Measurements from ENCODE around the gene RNF144A.
"Not testable (repeated sequence)": the region's sequence is repeated elsewhere in the genome, so short reads cannot be mapped to it uniquely, and the experiment has no call there.

The RNF144A gene

GRCh38 chr2:6927186-6927585 is 10.0 kb downstream of the RNF144A start:
- in situ Hi-C loops (cut with MboI; ENCODE audit: low sequenced_read_pairs), result no loop called here

GRCh38 chr2:6927753-6928152 is 10.5 kb downstream of the RNF144A start:
- in situ Hi-C loops (cut with MboI; ENCODE audit: low sequenced_read_pairs), result no loop called here

GRCh38 chr2:6928452-6928851 is 11.2 kb downstream of the RNF144A start:
- in situ Hi-C loops (cut with MboI; ENCODE audit: low sequenced_read_pairs), result no loop called here

GRCh38 chr2:6929196-6929819 is 12.1 kb downstream of the RNF144A start:
- in situ Hi-C loops (cut with MboI; ENCODE audit: low sequenced_read_pairs), result no loop called here

- in situ Hi-C loops (cut with MboI; ENCODE audit: low sequenced_read_pairs), result no loop called here
Observed at GRCh38 chr2:6930923-6931647, 13.9 kb downstream of the RNF144A start.

- in situ Hi-C loops (cut with MboI; ENCODE audit: low sequenced_read_pairs), result no loop called here
Observed at GRCh38 chr2:6931753-6932152, 14.5 kb downstream of the RNF144A start.

- in situ Hi-C loops (cut with MboI; ENCODE audit: low sequenced_read_pairs), result no loop called here
Observed at GRCh38 chr2:6932206-6932605, 15.0 kb downstream of the RNF144A start.

GRCh38 chr2:6932828-6933227 is 15.6 kb downstream of the RNF144A start:
- in situ Hi-C loops (cut with MboI; ENCODE audit: low sequenced_read_pairs), result no loop called here

- in situ Hi-C loops (cut with MboI; ENCODE audit: low sequenced_read_pairs), result no loop called here
Observed at GRCh38 chr2:6933911-6934310, 16.7 kb downstream of the RNF144A start.

GRCh38 chr2:6934345-6934744 is 17.1 kb downstream of the RNF144A start:
- in situ Hi-C loops (cut with MboI; ENCODE audit: low sequenced_read_pairs), result no loop called here

- in situ Hi-C loops (cut with MboI; ENCODE audit: low sequenced_read_pairs), result no loop called here
Observed at GRCh38 chr2:6934758-6935651, 17.8 kb downstream of the RNF144A start.

- in situ Hi-C loops (cut with MboI; ENCODE audit: low sequenced_read_pairs), result not testable (repeated sequence)
Observed at GRCh38 chr2:6935652-6936020, 18.4 kb downstream of the RNF144A start.

GRCh38 chr2:6937157-6937556 is 19.9 kb downstream of the RNF144A start:
- in situ Hi-C loops (cut with MboI; ENCODE audit: low sequenced_read_pairs), result no loop called here

- in situ Hi-C loops (cut with MboI; ENCODE audit: low sequenced_read_pairs), result no loop called here
Observed at GRCh38 chr2:6937582-6937981, 20.4 kb downstream of the RNF144A start.

GRCh38 chr2:6939071-6939470 is 21.9 kb downstream of the RNF144A start:
- in situ Hi-C loops (cut with MboI; ENCODE audit: low sequenced_read_pairs), result no loop called here

- in situ Hi-C loops (cut with MboI; ENCODE audit: low sequenced_read_pairs), result no loop called here
Observed at GRCh38 chr2:6940820-6941219, 23.6 kb downstream of the RNF144A start.

- in situ Hi-C loops (cut with MboI; ENCODE audit: low sequenced_read_pairs), result no loop called here
Observed at GRCh38 chr2:6941299-6942046, 24.3 kb downstream of the RNF144A start.

- in situ Hi-C loops (cut with MboI; ENCODE audit: low sequenced_read_pairs), result no loop called here
Observed at GRCh38 chr2:6942848-6943247, 25.6 kb downstream of the RNF144A start.

GRCh38 chr2:6943523-6943922 is 26.3 kb downstream of the RNF144A start:
- in situ Hi-C loops (cut with MboI; ENCODE audit: low sequenced_read_pairs), result no loop called here

GRCh38 chr2:6943971-6944370 is 26.8 kb downstream of the RNF144A start:
- in situ Hi-C loops (cut with MboI; ENCODE audit: low sequenced_read_pairs), result no loop called here

- in situ Hi-C loops (cut with MboI; ENCODE audit: low sequenced_read_pairs), result no loop called here
Observed at GRCh38 chr2:6944555-6944954, 27.3 kb downstream of the RNF144A start.

Data from HL-60/S4 (cell line).